Measurements from ENCODE around the gene IGFBP3.

Gene IGFBP3

DNA sequence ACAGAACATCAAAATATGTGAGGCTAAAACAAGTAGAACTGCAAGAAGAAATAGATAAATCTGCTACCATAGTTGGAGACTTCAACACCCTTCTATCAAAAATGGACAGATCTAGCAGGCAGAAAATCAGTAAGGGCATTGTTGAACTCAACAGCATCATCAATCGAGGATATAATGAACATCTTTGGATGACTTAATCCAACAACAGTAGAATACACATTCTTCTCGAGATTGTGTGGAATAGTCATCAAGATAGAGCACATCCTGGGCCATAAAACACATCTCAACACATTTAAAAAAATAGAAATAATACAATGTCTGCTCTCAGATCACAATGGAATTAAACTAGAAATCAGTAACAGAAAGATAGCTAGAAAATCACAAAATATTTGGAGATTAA lies 22.9 kb downstream of the IGFBP3 start:
- no peaks in the 10 kb centered on the region for H3K4me1 ChIP-seq (ENCODE audit: control insufficient read depth, insufficient read depth, low read length)
- peaks cover 3% of the 10 kb centered on the region for H3K27me3 ChIP-seq (ENCODE audit: control insufficient read depth, insufficient read depth, low read length)
- H3K9ac ChIP-seq (ENCODE audit: low read length) = no peak overlapping the region
- H3K36me3 ChIP-seq (ENCODE audit: control insufficient read depth, insufficient read depth, low read length) = no peaks in the 10 kb centered on the region
- H3K27ac ChIP-seq (ENCODE audit: low read depth, low read length) = no peak overlapping the region
- H3K4me3 ChIP-seq (ENCODE audit: low read length) = no peak overlapping the region

GRCh38 chr7:45897042-45897690 lies 23.9 kb downstream of the IGFBP3 start:
- Histone ChIP-seq H3K27me3 (ENCODE audit: control insufficient read depth, insufficient read depth, low read length) (peaks cover 3% of the 10 kb centered on the region), H3K27ac (ENCODE audit: low read depth, low read length) (no peak overlapping the region), H3K4me3 (ENCODE audit: low read length) (no peak overlapping the region), H3K4me1 (ENCODE audit: control insufficient read depth, insufficient read depth, low read length) (no peaks in the 10 kb centered on the region), H3K9ac (ENCODE audit: low read length) (no peak overlapping the region), H3K36me3 (ENCODE audit: control insufficient read depth, insufficient read depth, low read length) (no peaks in the 10 kb centered on the region)

GRCh38 chr7:45894665-45895062 lies 26.4 kb downstream of the IGFBP3 start:
- Histone ChIP-seq H3K36me3 (ENCODE audit: control insufficient read depth, insufficient read depth, low read length) (no peaks in the 10 kb centered on the region), H3K27me3 (ENCODE audit: control insufficient read depth, insufficient read depth, low read length) (peaks cover 3% of the 10 kb centered on the region), H3K9ac (ENCODE audit: low read length) (no peak overlapping the region), H3K4me1 (ENCODE audit: control insufficient read depth, insufficient read depth, low read length) (no peaks in the 10 kb centered on the region), H3K27ac (ENCODE audit: low read depth, low read length) (no peak overlapping the region), H3K4me3 (ENCODE audit: low read length) (no peak overlapping the region)

DNA sequence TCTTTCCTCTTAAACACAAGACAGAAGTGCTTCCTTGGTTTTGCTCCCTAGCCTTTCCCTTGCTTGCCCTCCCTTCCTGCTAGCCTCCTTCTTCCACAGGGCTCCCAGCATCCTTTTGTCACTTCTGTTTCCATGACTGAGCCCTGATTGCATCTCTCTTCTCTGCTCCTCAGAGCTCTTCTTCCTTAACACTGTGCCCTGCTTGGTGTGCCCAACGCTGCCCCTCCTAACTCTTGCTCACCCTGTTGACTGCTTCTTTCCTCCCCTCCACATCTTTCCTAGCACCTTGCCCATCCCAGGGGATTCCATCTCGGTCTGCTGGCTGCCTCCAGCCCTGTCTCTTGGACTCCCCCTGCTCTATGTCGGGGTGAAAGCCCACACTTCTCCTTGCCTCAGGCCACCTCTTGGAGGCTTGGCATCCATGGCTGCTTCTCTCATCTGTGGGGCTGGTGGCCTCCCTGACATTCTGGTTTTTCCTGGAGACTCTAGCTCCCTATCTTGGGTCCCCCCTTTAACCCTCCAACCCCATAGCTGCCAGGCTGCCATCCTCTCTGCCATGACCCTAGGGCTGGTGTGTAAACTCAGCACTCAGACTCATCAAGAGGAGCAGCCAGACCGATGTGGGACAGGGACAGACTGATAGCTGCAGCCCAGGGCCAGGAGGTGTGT lies 26.9 kb downstream of the IGFBP3 start:
- H3K27me3 ChIP-seq (ENCODE audit: control insufficient read depth, insufficient read depth, low read length) = peaks cover 3% of the 10 kb centered on the region
- H3K4me3 ChIP-seq (ENCODE audit: low read length) = no peak overlapping the region
- H3K9ac ChIP-seq (ENCODE audit: low read length) = no peak overlapping the region
- H3K27ac ChIP-seq (ENCODE audit: low read depth, low read length) = no peak overlapping the region
- H3K4me1 ChIP-seq (ENCODE audit: control insufficient read depth, insufficient read depth, low read length) = no peaks in the 10 kb centered on the region
- no peaks in the 10 kb centered on the region for H3K36me3 ChIP-seq (ENCODE audit: control insufficient read depth, insufficient read depth, low read length)

DNA sequence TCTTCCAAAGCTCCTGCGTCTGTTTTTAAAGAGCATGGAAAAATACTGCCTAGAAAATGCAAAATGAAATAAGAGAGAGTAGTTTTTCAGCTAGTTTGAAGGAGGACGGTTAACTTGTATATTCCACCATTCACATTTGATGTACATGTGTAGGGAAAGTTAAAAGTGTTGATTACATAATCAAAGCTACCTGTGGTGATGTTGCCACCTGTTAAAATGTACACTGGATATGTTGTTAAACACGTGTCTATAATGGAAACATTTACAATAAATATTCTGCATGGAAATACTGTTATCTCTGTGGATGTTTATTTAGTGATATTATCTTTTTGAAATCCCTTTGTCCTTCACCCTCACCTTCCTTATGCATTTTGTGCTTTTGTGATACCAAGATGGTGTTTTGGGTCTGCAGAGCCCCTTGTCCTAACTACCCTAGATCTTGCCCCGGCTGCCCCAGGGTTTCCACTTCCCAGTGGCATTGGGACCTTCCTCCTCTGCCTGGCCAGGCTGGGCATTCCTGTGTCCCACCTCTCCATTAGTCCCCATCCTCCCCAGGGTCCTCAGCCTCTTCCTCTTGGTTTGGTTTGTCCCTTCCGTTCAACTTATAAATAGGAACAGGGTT lies 27.6 kb downstream of the IGFBP3 start:
- peaks cover 5% of the 10 kb centered on the region for H3K27me3 ChIP-seq (ENCODE audit: control insufficient read depth, insufficient read depth, low read length)
- no peak overlapping the region for H3K27ac ChIP-seq (ENCODE audit: low read depth, low read length)

DNA sequence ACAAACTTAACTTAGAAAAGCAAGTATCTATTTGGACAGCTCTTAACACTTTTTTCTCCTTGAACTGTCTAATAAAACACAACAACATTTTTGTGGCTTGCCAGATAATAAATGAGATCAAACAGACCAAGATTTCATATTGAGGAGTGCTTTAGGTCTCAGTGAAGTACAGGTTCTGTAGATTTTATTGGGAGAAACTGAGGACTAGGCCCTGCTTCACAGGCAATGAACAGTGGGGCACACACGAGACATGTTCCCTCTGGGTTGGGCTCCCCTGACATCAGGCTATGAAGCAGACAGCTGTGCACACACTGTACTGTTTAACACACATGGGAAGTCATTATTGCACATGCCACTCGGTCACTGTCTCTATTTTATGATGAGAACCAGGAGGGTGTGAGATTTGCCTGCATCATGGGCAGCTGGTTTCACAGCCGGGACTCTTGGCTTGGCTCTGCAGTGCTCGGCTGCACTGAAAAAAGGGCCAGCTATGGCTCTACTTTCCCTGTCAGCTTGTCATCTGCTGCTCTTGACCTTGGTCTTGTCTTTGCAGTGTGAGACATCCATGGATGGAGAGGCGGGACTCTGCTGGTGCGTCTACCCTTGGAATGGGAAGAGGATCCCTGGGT lies 28.6 kb downstream of the IGFBP3 start:
- H3K36me3 ChIP-seq (ENCODE audit: control insufficient read depth, insufficient read depth, low read length) = no peaks in the 10 kb centered on the region
- no peak overlapping the region for H3K4me3 ChIP-seq (ENCODE audit: low read length)
- no peaks in the 10 kb centered on the region for H3K4me1 ChIP-seq (ENCODE audit: control insufficient read depth, insufficient read depth, low read length)
- H3K9ac ChIP-seq (ENCODE audit: low read length) = no peak overlapping the region
- no peak overlapping the region for H3K27ac ChIP-seq (ENCODE audit: low read depth, low read length)
- H3K27me3 ChIP-seq (ENCODE audit: control insufficient read depth, insufficient read depth, low read length) = peaks cover 8% of the 10 kb centered on the region

More for the DNA sequence above, 27.6 kb downstream of the IGFBP3 start:
- Histone ChIP-seq H3K4me1 (ENCODE audit: control insufficient read depth, insufficient read depth, low read length) (no peaks in the 10 kb centered on the region), H3K9ac (ENCODE audit: low read length) (no peak overlapping the region), H3K4me3 (ENCODE audit: low read length) (no peak overlapping the region), H3K36me3 (ENCODE audit: control insufficient read depth, insufficient read depth, low read length) (no peaks in the 10 kb centered on the region)

GRCh38 chr7:45891462-45892402 lies 29.3 kb downstream of the IGFBP3 start:
- Histone ChIP-seq H3K27ac (ENCODE audit: low read depth, low read length) (no peak overlapping the region), H3K9ac (ENCODE audit: low read length) (no peak overlapping the region), H3K27me3 (ENCODE audit: control insufficient read depth, insufficient read depth, low read length) (peaks cover 12% of the 10 kb centered on the region), H3K4me3 (ENCODE audit: low read length) (no peak overlapping the region), H3K36me3 (ENCODE audit: control insufficient read depth, insufficient read depth, low read length) (no peaks in the 10 kb centered on the region), H3K4me1 (ENCODE audit: control insufficient read depth, insufficient read depth, low read length) (no peaks in the 10 kb centered on the region)

DNA sequence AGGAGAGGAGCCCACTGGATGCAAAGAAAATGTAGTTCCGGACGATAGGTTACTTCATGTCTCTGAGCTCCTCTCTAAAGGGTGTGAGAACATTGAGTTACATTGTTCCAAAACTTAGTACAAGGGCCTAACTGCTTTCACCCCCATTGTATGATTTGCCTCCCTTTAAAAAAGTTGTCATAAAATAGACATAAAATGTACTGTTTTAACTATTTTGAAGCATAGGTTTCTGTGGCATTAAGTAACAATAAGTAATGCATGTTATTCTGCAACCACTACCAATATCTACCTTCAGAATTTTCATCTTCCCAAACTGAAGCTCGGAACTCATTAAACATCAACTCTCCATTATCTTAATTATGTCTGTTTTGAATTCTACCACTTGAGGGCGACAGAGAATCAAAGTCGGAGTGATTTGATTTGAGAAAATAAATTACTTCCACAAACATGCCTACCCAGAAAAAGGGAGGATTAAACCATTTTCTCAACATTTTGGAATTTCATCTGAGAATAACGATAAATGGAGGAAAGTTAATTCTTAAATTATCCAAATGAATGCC lies 30.1 kb downstream of the IGFBP3 start:
- no peaks in the 10 kb centered on the region for H3K36me3 ChIP-seq (ENCODE audit: control insufficient read depth, insufficient read depth, low read length)
- no peak overlapping the region for H3K4me3 ChIP-seq (ENCODE audit: low read length)
- H3K9ac ChIP-seq (ENCODE audit: low read length) = no peak overlapping the region
- H3K27me3 ChIP-seq (ENCODE audit: control insufficient read depth, insufficient read depth, low read length) = peaks cover 12% of the 10 kb centered on the region
- H3K27ac ChIP-seq (ENCODE audit: low read depth, low read length) = no peak overlapping the region
- H3K4me1 ChIP-seq (ENCODE audit: control insufficient read depth, insufficient read depth, low read length) = no peaks in the 10 kb centered on the region

- no peak overlapping the region for H3K27ac ChIP-seq (ENCODE audit: low read depth, low read length)
- no peaks in the 10 kb centered on the region for H3K36me3 ChIP-seq (ENCODE audit: control insufficient read depth, insufficient read depth, low read length)
- no peaks in the 10 kb centered on the region for H3K4me1 ChIP-seq (ENCODE audit: control insufficient read depth, insufficient read depth, low read length)
- H3K9ac ChIP-seq (ENCODE audit: low read length) = no peak overlapping the region
- peaks cover 12% of the 10 kb centered on the region for H3K27me3 ChIP-seq (ENCODE audit: control insufficient read depth, insufficient read depth, low read length)
- no peak overlapping the region for H3K4me3 ChIP-seq (ENCODE audit: low read length)
Measured at GRCh38 chr7:45890125-45890901, 30.8 kb downstream of the IGFBP3 start.

DNA sequence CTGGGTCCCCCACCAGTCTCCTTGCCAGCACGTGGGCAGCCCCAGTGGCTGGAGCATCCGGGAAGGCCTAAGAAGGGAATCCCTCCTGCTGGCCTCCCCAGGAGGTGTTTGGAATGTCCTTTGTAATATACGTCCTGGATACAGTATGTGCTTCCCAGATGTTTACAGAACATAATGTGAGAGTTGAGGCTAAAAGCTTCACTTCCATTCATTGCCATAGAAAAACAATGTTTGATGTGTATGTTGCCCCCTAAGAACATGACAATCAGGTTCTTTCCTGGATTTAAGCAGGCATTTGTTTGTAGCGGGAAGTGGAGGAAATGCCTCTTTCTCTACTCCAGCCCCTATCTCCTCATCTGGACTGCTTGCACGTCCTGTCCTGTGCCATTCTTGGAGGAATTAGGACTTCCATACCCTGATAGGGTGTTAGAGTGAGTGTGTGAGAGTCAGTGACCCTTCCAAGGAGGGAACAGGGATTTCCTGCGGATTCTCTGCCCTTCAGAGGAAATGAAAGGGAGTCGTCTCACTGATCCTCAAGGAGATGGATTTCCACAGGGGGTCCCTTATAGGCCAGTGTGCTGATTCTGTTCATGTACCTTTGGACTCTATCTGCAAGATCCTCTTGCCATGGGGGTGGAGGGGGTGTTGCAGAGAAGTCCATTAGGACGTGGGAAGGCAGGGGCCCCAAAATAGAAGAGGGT lies 31.6 kb downstream of the IGFBP3 start:
- Histone ChIP-seq H3K27ac (ENCODE audit: low read depth, low read length) (no peak overlapping the region), H3K4me3 (ENCODE audit: low read length) (no peak overlapping the region), H3K4me1 (ENCODE audit: control insufficient read depth, insufficient read depth, low read length) (no peaks in the 10 kb centered on the region), H3K27me3 (ENCODE audit: control insufficient read depth, insufficient read depth, low read length) (peaks cover 12% of the 10 kb centered on the region), H3K36me3 (ENCODE audit: control insufficient read depth, insufficient read depth, low read length) (no peaks in the 10 kb centered on the region), H3K9ac (ENCODE audit: low read length) (no peak overlapping the region)

DNA sequence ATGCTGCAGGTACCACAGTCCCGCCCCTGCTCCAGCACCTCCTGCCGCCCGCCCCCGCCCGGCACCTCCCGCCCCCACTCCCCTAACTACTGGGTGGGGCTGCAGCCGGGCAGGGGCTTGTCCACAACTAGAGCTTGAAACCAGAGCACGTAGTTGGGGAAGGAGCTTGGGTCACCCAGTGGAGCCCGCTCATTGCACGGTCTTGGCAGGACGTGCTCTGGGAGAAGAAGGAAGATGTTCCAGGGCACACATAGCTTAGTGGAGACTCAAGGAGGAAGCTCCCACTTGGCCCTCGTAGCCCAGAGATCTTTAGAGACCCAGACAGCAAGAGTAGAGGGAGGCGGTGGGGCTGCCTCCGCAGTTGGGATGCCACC lies 32.1 kb downstream of the IGFBP3 start:
- no peaks in the 10 kb centered on the region for H3K4me1 ChIP-seq (ENCODE audit: control insufficient read depth, insufficient read depth, low read length)
- H3K4me3 ChIP-seq (ENCODE audit: low read length) = no peak overlapping the region

More for the DNA sequence above, 32.1 kb downstream of the IGFBP3 start:
- no peak overlapping the region for H3K27ac ChIP-seq (ENCODE audit: low read depth, low read length)
- H3K36me3 ChIP-seq (ENCODE audit: control insufficient read depth, insufficient read depth, low read length) = no peaks in the 10 kb centered on the region
- peaks cover 12% of the 10 kb centered on the region for H3K27me3 ChIP-seq (ENCODE audit: control insufficient read depth, insufficient read depth, low read length)
- no peak overlapping the region for H3K9ac ChIP-seq (ENCODE audit: low read length)

Measured in rectal smooth muscle tissue (tissue), 1 donor.